22Rv1 (cell line): Measurements from ENCODE around the gene SGPL1.

Source experiments
- CTCF ChIP-seq: fragments of 450-650 bp; IDR thresholded peaks from 2 replicates; pipeline ENCODE4 v1.5.1; 2017; ENCODE audit warnings: mild to moderate bottlenecking
- ZFX ChIP-seq: fragments of 450-650 bp; IDR thresholded peaks from 2 replicates; pipeline ENCODE4 v1.6.1; 2017; ENCODE audit warnings: antibody characterized with exemption, borderline replicate concordance

- TF ChIP-seq CTCF: no peak
- TF ChIP-seq ZFX: no peak
These were observed 101.5 kb downstream of the SGPL1 start for GRCh38 chr10:70917226-70917625.
